HUES64 (cell line): ENCODE results near the gene NHS.

Source experiments
- H3K27ac ChIP-seq: 2 replicates; pipeline ENCODE4 v1.7.0; 2013; ENCODE audit warnings: low read depth, low read length, inconsistent platforms
- H3K27me3 ChIP-seq: 2 replicates; pipeline ENCODE4 v1.6.1; 2013; ENCODE audit warnings: mild to moderate bottlenecking, low read length; ENCODE audit not compliant: insufficient read depth
- H3K36me3 ChIP-seq: 2 replicates; pipeline ENCODE4 v1.6.1; 2013; ENCODE audit warnings: mild to moderate bottlenecking, low read length; ENCODE audit not compliant: insufficient read depth
- H3K4me1 ChIP-seq: 2 replicates; pipeline ENCODE4 v1.6.1; 2013; ENCODE audit warnings: mild to moderate bottlenecking, low read length, moderate library complexity; ENCODE audit not compliant: insufficient read depth
- H3K4me3 ChIP-seq: 2 replicates; pipeline ENCODE4 v1.5.1; 2013; ENCODE audit warnings: mild to moderate bottlenecking, low read length, moderate library complexity
- H3K9ac ChIP-seq: 2 replicates; pipeline ENCODE4 v1.6.1; 2013; ENCODE audit warnings: mild to moderate bottlenecking, low read depth, low read length
- H3K9me3 ChIP-seq: 2 replicates; pipeline ENCODE4 v1.6.1; 2013; ENCODE audit warnings: low read depth, low read length; ENCODE audit not compliant: insufficient read depth
- WGBS: fragments of 150-250, 120-280 bp; methylation state at CpG from one replicate; pipeline ENCODE4 v1.1.7; 2013; ENCODE audit warnings: missing lambda C conversion rate; 5-methylcytosine and 5-hydroxymethylcytosine counted together

The NHS gene

GRCh38 chrX:17622331-17622730 lies 247.3 kb downstream of the NHS start:
- H3K9me3 ChIP-seq, result no peaks in the 10 kb centered on the region

GRCh38 chrX:17623750-17624149 lies 248.8 kb downstream of the NHS start:
- no peak overlapping the region for H3K27ac ChIP-seq
- H3K4me3 ChIP-seq, result no peak overlapping the region
- H3K4me1 ChIP-seq, result peaks cover 10% of the 10 kb centered on the region; the same call in 1 of the 2 replicates
- no peaks in the 10 kb centered on the region for H3K36me3 ChIP-seq
- H3K9ac ChIP-seq, result no peak overlapping the region
- 91% methylated on average over 3 of the region's 3 CpGs for WGBS
- no peaks in the 10 kb centered on the region for H3K27me3 ChIP-seq
- no peaks in the 10 kb centered on the region for H3K9me3 ChIP-seq

More at GRCh38 chrX:17622331-17622730, 247.3 kb downstream of the NHS start:
- H3K36me3 ChIP-seq, result no peaks in the 10 kb centered on the region
- no peaks in the 10 kb centered on the region; the same call in 1 of the 2 replicates for H3K4me1 ChIP-seq
- H3K27ac ChIP-seq, result no peak overlapping the region
- WGBS, result 99% methylated on average over 3 of the region's 3 CpGs
- no peak overlapping the region for H3K9ac ChIP-seq
- no peak overlapping the region for H3K4me3 ChIP-seq
- H3K27me3 ChIP-seq, result no peaks in the 10 kb centered on the region

GRCh38 chrX:17627026-17627425 lies 252.0 kb downstream of the NHS start:
- no peak overlapping the region for H3K4me3 ChIP-seq

GRCh38 chrX:17628976-17629375 lies 254.0 kb downstream of the NHS start:
- H3K36me3 ChIP-seq, result no peaks in the 10 kb centered on the region
- peaks cover 10% of the 10 kb centered on the region for H3K4me1 ChIP-seq
- H3K27me3 ChIP-seq, result no peaks in the 10 kb centered on the region
- H3K9me3 ChIP-seq, result no peaks in the 10 kb centered on the region
- H3K4me3 ChIP-seq, result no peak overlapping the region
- no peak overlapping the region for H3K9ac ChIP-seq
- no peak overlapping the region for H3K27ac ChIP-seq

More at GRCh38 chrX:17627026-17627425, 252.0 kb downstream of the NHS start:
- H3K9ac ChIP-seq, result no peak overlapping the region
- 96% methylated on average over 1 of the region's 1 CpG for WGBS
- H3K27ac ChIP-seq, result no peak overlapping the region
- peaks cover 10% of the 10 kb centered on the region; the same call in 1 of the 2 replicates for H3K4me1 ChIP-seq
- no peaks in the 10 kb centered on the region for H3K27me3 ChIP-seq
- H3K9me3 ChIP-seq, result no peaks in the 10 kb centered on the region
- H3K36me3 ChIP-seq, result no peaks in the 10 kb centered on the region

GRCh38 chrX:17629519-17629918 lies 254.5 kb downstream of the NHS start:
- Histone ChIP-seq H3K27me3 (no peaks in the 10 kb centered on the region), H3K9ac (no peak overlapping the region), H3K4me3 (no peak overlapping the region), H3K27ac (no peak overlapping the region), H3K9me3 (no peaks in the 10 kb centered on the region), H3K36me3 (no peaks in the 10 kb centered on the region), H3K4me1 (peaks cover 10% of the 10 kb centered on the region)
- WGBS, result 90% methylated on average over 1 of the region's 1 CpG

GRCh38 chrX:17631647-17632046 lies 256.6 kb downstream of the NHS start:
- 98% methylated on average over 3 of the region's 3 CpGs for WGBS
- H3K27ac ChIP-seq, result no peak overlapping the region
- H3K4me3 ChIP-seq, result no peak overlapping the region
- H3K9ac ChIP-seq, result no peak overlapping the region
- no peaks in the 10 kb centered on the region for H3K36me3 ChIP-seq
- H3K9me3 ChIP-seq, result no peaks in the 10 kb centered on the region
- H3K27me3 ChIP-seq, result no peaks in the 10 kb centered on the region
- peaks cover 21% of the 10 kb centered on the region for H3K4me1 ChIP-seq

- 86% methylated on average over 1 of the region's 3 CpGs for WGBS
- Histone ChIP-seq H3K9ac (no peak overlapping the region), H3K9me3 (no peaks in the 10 kb centered on the region), H3K27me3 (no peaks in the 10 kb centered on the region), H3K4me3 (no peak overlapping the region), H3K4me1 (peaks cover 16% of the 10 kb centered on the region), H3K36me3 (no peaks in the 10 kb centered on the region), H3K27ac (no peak overlapping the region)
Measured at GRCh38 chrX:17632942-17633341, 257.9 kb downstream of the NHS start.

- peaks cover 12% of the 10 kb centered on the region for H3K4me1 ChIP-seq
- H3K9ac ChIP-seq, result no peak overlapping the region
- no peaks in the 10 kb centered on the region for H3K36me3 ChIP-seq
- no peaks in the 10 kb centered on the region for H3K27me3 ChIP-seq
- H3K9me3 ChIP-seq, result no peaks in the 10 kb centered on the region
- no peak overlapping the region for H3K27ac ChIP-seq
- no CpG with 5 or more reads among the region's 2 CpGs for WGBS
- no peak overlapping the region for H3K4me3 ChIP-seq
Measured at GRCh38 chrX:17633546-17633945, 258.5 kb downstream of the NHS start.

- Histone ChIP-seq H3K27me3 (no peaks in the 10 kb centered on the region), H3K9ac (no peak overlapping the region), H3K4me3 (no peak overlapping the region), H3K4me1 (peaks cover 11% of the 10 kb centered on the region), H3K36me3 (no peaks in the 10 kb centered on the region), H3K9me3 (no peaks in the 10 kb centered on the region), H3K27ac (no peak overlapping the region)
- WGBS, result 84% methylated on average over 3 of the region's 9 CpGs
Measured at GRCh38 chrX:17634542-17635207, 259.7 kb downstream of the NHS start.

GRCh38 chrX:17635231-17635630 lies 260.2 kb downstream of the NHS start:
- Histone ChIP-seq H3K9ac (no peak overlapping the region), H3K36me3 (no peaks in the 10 kb centered on the region), H3K27ac (peak overlapping the region; percentile 65; the same call in 1 of the 2 replicates), H3K9me3 (no peaks in the 10 kb centered on the region), H3K4me3 (peak overlapping the region; percentile 35), H3K27me3 (no peaks in the 10 kb centered on the region), H3K4me1 (peaks cover 13% of the 10 kb centered on the region)
- 3% methylated on average over 5 of the region's 5 CpGs for WGBS

- H3K27me3 ChIP-seq, result no peaks in the 10 kb centered on the region
- H3K9me3 ChIP-seq, result no peaks in the 10 kb centered on the region
- H3K9ac ChIP-seq, result no peak overlapping the region
- H3K36me3 ChIP-seq, result no peaks in the 10 kb centered on the region
- peaks cover 20% of the 10 kb centered on the region for H3K4me1 ChIP-seq
- no peak overlapping the region for H3K27ac ChIP-seq
- H3K4me3 ChIP-seq, result no peak overlapping the region
- WGBS, result 92% methylated on average over 4 of the region's 4 CpGs
Measured at GRCh38 chrX:17637235-17637634, 262.2 kb downstream of the NHS start.

- peaks cover 20% of the 10 kb centered on the region for H3K4me1 ChIP-seq
- 100% methylated on average over 1 of the region's 1 CpG for WGBS
- H3K36me3 ChIP-seq, result no peaks in the 10 kb centered on the region
- no peaks in the 10 kb centered on the region for H3K27me3 ChIP-seq
- H3K9ac ChIP-seq, result no peak overlapping the region
- no peak overlapping the region for H3K4me3 ChIP-seq
- no peaks in the 10 kb centered on the region for H3K9me3 ChIP-seq
- H3K27ac ChIP-seq, result no peak overlapping the region
Measured at GRCh38 chrX:17638731-17639130, 263.7 kb downstream of the NHS start.
